GM12865 (cell line): ENCODE results near the gene CABLES2.

Experiments
- DNase-seq: peaks from one replicate; pipeline ENCODE4 v3.0.0; 2010; ENCODE audit warnings: low read depth
- H3K4me3 ChIP-seq: 2 replicates; pipeline ENCODE4 v1.5.1; 2011; ENCODE audit warnings: mild to moderate bottlenecking, low read depth, low read length, control low read depth
- TF ChIP-seq, protein P1 (sequence below): IDR thresholded peaks from 2 replicates; pipeline ENCODE4 v1.5.1; 2011; ENCODE audit warnings: low read length, control low read depth, low read depth, inconsistent platforms; ENCODE audit not compliant: insufficient read depth; ENCODE audit errors: missing control alignments

Gene CABLES2

DNA sequence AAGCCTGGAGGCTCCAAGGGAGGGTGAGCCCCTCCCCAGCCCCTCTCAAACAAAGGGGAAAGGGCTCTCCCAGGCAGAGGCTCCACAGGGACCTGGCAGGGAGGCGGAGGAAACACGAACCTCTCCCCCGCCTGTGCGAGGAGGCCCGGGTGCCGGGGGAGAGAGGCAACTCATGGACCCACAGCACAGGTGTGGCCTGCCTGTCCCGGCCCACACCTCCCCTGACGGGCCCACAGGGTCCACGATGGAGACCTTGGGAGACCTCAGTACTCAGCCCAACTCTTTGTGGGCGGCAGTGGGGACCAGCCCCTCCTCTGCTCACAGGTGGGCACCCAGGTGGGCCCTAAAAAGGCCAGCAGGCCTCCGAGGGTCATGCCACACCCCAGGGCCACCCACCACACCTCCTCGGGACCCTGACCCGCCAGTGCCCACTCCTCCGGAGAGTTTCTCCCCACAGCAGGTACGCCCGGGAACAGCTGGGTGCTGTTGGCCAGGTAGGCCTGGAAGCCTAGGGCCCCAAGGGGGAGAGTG, 52.2 kb downstream of the CABLES2 start:
- TF ChIP-seq, protein P1, sequence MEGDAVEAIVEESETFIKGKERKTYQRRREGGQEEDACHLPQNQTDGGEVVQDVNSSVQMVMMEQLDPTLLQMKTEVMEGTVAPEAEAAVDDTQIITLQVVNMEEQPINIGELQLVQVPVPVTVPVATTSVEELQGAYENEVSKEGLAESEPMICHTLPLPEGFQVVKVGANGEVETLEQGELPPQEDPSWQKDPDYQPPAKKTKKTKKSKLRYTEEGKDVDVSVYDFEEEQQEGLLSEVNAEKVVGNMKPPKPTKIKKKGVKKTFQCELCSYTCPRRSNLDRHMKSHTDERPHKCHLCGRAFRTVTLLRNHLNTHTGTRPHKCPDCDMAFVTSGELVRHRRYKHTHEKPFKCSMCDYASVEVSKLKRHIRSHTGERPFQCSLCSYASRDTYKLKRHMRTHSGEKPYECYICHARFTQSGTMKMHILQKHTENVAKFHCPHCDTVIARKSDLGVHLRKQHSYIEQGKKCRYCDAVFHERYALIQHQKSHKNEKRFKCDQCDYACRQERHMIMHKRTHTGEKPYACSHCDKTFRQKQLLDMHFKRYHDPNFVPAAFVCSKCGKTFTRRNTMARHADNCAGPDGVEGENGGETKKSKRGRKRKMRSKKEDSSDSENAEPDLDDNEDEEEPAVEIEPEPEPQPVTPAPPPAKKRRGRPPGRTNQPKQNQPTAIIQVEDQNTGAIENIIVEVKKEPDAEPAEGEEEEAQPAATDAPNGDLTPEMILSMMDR, result no peak
- no peak overlapping the region for H3K4me3 ChIP-seq
- DNase-seq, result no peak

DNA sequence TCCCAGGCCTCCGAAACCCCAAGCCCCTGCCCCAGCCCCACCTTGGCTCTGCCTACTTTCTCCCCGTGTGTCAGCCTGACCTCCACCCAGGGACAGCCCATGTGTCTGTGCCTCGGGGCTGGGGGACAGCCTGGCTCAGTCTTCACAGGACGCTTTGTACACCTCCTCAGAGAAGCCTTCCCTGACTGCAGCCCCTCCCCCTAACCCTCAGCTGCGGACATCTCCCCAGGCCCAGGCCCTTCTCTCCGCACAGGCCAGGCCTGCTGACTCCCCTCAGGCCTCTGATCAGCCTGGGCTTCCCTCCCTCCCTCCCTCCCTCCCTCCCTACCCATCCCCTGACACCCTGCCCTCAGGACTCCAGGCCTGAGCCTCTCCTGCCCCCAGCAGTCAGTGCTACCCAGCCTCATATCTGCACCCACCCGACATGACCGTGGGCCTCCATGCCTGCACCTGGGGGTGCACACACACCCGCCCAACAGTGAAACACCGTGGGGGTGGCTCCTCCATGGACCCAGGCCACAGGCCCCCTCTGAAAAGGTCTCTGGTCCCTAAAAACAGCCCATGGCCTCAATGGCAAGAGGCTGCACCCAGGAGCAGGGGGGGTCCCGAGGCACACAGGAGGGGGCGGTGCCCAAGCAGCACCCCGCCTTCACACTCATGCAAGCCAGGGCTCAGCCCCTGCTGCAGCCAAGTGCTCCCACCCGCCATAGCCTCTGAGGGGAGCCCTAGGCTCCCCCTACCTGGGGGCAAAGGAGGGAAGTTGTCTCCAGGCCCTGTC, 52.9 kb downstream of the CABLES2 start:
- TF ChIP-seq, protein P1, result no peak
- DNase-seq, result no peak
- no peak overlapping the region for H3K4me3 ChIP-seq

DNA sequence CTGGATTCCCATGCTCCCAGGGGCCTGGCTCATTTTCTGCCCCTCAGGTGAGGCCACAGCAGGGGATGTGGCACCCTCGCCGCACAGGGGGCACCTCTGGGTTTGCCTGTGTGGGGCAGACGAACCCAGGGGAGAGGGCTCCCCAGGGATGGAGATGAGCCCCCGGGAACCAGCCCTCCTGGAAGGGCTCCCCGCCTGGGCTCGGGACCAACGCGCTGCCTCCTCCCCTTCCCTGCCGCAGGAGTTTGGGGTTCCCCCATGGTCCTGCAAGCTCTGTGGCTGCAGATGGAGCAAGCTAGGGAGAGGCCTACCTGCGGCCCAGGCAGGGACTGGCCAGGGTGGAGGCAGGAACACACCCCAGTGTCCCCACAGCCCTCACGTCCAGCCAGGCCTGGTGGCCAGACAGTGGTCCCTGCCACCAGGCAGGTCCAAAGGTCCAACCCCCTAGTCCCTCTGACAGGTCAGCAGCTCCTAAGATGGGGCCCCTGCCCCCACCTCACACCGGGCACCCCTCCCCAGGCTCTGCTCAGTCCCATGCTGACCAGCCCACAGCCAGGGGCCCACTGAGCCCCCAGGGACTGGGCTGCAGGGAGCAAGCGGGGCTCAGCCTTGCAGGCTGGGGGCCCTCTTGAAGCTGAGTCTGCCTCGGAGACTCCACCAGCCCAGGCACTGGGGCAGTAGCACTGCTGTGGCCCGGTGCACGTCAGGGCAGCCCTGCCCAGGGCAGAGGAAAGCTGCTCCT, 53.6 kb downstream of the CABLES2 start:
- TF ChIP-seq, protein P1, result no peak
- no peak overlapping the region for H3K4me3 ChIP-seq
- DNase-seq, result no peak

- no peak overlapping the region for H3K4me3 ChIP-seq
- no peak for DNase-seq
- TF ChIP-seq, protein P1, result no peak
Measured at GRCh38 chr20:62352402-62353288, 54.4 kb downstream of the CABLES2 start.

- no peak for DNase-seq
- TF ChIP-seq, protein P1, result no peak
- H3K4me3 ChIP-seq, result no peak overlapping the region
Measured at GRCh38 chr20:62351469-62352401, 55.4 kb downstream of the CABLES2 start.
